Spinal cord (tissue), 10 donors: ENCODE data around the gene IDNK. TPM values are rescaled to one million over a fixed set of nuclear protein-coding genes. Genes with fewer than 3 reads are reported as not detected.
"Not testable (repeated sequence)": the region's sequence is repeated elsewhere in the genome, so short reads cannot be mapped to it uniquely, and the experiment has no call there.

ENCODE experiments used
- DNase-seq, 6 donors: peaks; one replicate each; pipeline versions ENCODE4 v3.0.0 to v3.0.0-alpha.2; 2013 to 2015; ENCODE audit warnings: low spot score in 6 of 6, low read depth in 4 of 6
- H3K27ac ChIP-seq: one replicate; pipeline ENCODE4 v1.5.1; 2013; ENCODE audit warnings: low read depth, low read length, control low read depth
- H3K27me3 ChIP-seq: one replicate; pipeline ENCODE4 v1.6.1; 2013; ENCODE audit warnings: low read length; ENCODE audit not compliant: control insufficient read depth, insufficient read depth
- H3K36me3 ChIP-seq: one replicate; pipeline ENCODE4 v1.6.1; 2013; ENCODE audit warnings: low read length; ENCODE audit not compliant: control insufficient read depth, insufficient read depth
- H3K4me1 ChIP-seq: one replicate; pipeline ENCODE4 v1.6.1; 2013; ENCODE audit warnings: low read length; ENCODE audit not compliant: control insufficient read depth, insufficient read depth
- H3K4me3 ChIP-seq: one replicate; pipeline ENCODE4 v1.5.1; 2013; ENCODE audit warnings: low read depth, low read length, control low read depth
- H3K9me3 ChIP-seq: one replicate; pipeline ENCODE4 v1.6.1; 2013; ENCODE audit warnings: low read length; ENCODE audit not compliant: control insufficient read depth, insufficient read depth
- WGBS: methylation state at CpG from one replicate; pipeline ENCODE4 v1.1.5; 2013; ENCODE audit warnings: missing lambda C conversion rate; ENCODE audit not compliant: insufficient coverage; 5-methylcytosine and 5-hydroxymethylcytosine counted together
- polyA plus RNA-seq, 2 donors: library from polyadenylated mRNA; unstranded; fragments of 120-200 nt; gene quantifications; one replicate each; pipeline ENCODE4 v1.2.1, GENCODE V29; 2013; ENCODE audit not compliant: insufficient read length in 2 of 2
- total RNA-seq, 2 donors: library from RNA; depleted of rRNA in 1 of 2; stranded (reverse); fragments of 120-200 nt in 1 of 2; fragments of >200 nt in 1 of 2; gene quantifications; one replicate each; pipeline versions ENCODE4 v1.2.3 to v1.2.4, GENCODE V29; 2013 to 2014
- donor health status: healthy.

The IDNK gene
- total and polyA plus RNA-seq, 4 donors: 5.6 to 12.4 (median 10.8) TPM

DNA sequence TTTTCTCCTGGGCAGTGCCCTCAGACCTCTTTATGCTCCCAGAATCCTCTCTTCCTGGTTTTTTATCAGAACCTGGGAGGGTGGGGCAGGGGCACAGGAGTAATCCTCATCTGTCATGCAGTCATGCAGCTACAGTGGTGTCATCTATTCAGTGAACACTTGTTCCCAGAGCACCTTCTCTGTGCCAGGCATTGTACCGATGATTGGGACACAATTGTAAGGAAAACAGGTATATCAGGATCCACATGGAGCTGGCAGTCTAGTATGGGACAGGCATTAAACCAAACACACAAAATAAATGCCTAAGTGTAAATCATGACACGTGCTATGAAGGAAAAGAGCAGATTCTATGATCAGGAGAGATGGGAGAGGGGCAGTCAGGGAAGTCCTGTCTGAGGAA is 21.5 kb upstream of the IDNK start:
- Histone ChIP-seq H3K27me3 (no peaks in the 10 kb centered on the region), H3K4me1 (no peaks in the 10 kb centered on the region), H3K9me3 (no peaks in the 10 kb centered on the region), H3K4me3 (no peak overlapping the region), H3K27ac (no peak overlapping the region), H3K36me3 (no peaks in the 10 kb centered on the region)
- WGBS: 50% methylated on average over 1 of the region's 2 CpGs
- DNase-seq: no peak

GRCh38 chr9:83607620-83608019 is 15.3 kb upstream of the IDNK start:
- not testable (repeated sequence) for H3K9me3 ChIP-seq, H3K4me3 ChIP-seq, DNase-seq, H3K4me1 ChIP-seq, H3K27me3 ChIP-seq, H3K36me3 ChIP-seq, H3K27ac ChIP-seq
- no CpG with 5 or more reads among the region's 3 CpGs for WGBS

GRCh38 chr9:83613298-83613697 is 9.6 kb upstream of the IDNK start:
- not testable (repeated sequence) for H3K27ac ChIP-seq, H3K27me3 ChIP-seq, H3K4me1 ChIP-seq, H3K36me3 ChIP-seq, H3K9me3 ChIP-seq, H3K4me3 ChIP-seq, DNase-seq
- whole genome bisulfite sequencing: 100% methylated on average over 2 of the region's 3 CpGs

GRCh38 chr9:83617299-83617698 is 5.6 kb upstream of the IDNK start:
- Histone ChIP-seq H3K4me1 (no peaks in the 10 kb centered on the region), H3K27me3 (no peaks in the 10 kb centered on the region), H3K36me3 (no peaks in the 10 kb centered on the region), H3K27ac (no peak overlapping the region), H3K4me3 (no peak overlapping the region), H3K9me3 (no peaks in the 10 kb centered on the region)
- WGBS: no CpG with 5 or more reads among the region's 1 CpG
- DNase-seq: no peak

GRCh38 chr9:83620841-83621636 is 1.9 kb upstream of the IDNK start:
- Histone ChIP-seq H3K27me3 (no peaks in the 10 kb centered on the region), H3K4me1 (peaks cover 4% of the 10 kb centered on the region), H3K36me3 (no peaks in the 10 kb centered on the region), H3K27ac (no peak overlapping the region), H3K4me3 (no peak overlapping the region), H3K9me3 (no peaks in the 10 kb centered on the region)
- DNase-seq: peak in 2 of 6 donors; percentile 61 to 79
- 23% methylated on average over 4 of the region's 7 CpGs for WGBS

GRCh38 chr9:83622433-83622938 is 457 bp upstream of the IDNK start:
- peak in 1 of 6 donors; percentile 21 for DNase-seq
- WGBS: 7% methylated on average over 13 of the region's 21 CpGs
- H3K27ac ChIP-seq: peak overlapping the region; percentile 80

GRCh38 chr9:83623679-83624076 is 735 bp downstream of the IDNK start:
- H3K27me3 ChIP-seq: no peaks in the 10 kb centered on the region
- peak overlapping the region; percentile 80 for H3K27ac ChIP-seq
- peak in 2 of 6 donors; percentile 20 to 35 for DNase-seq
- no CpG with 5 or more reads among the region's 5 CpGs for WGBS
- peaks cover 4% of the 10 kb centered on the region for H3K4me1 ChIP-seq
- no peaks in the 10 kb centered on the region for H3K36me3 ChIP-seq
- no peaks in the 10 kb centered on the region for H3K9me3 ChIP-seq
- peak overlapping the region; percentile 59 for H3K4me3 ChIP-seq

More at GRCh38 chr9:83622433-83622938, 457 bp upstream of the IDNK start:
- H3K4me3 ChIP-seq: peak overlapping the region; percentile 59
- no peaks in the 10 kb centered on the region for H3K36me3 ChIP-seq
- H3K27me3 ChIP-seq: no peaks in the 10 kb centered on the region
- peaks cover 4% of the 10 kb centered on the region for H3K4me1 ChIP-seq
- no peaks in the 10 kb centered on the region for H3K9me3 ChIP-seq

DNA sequence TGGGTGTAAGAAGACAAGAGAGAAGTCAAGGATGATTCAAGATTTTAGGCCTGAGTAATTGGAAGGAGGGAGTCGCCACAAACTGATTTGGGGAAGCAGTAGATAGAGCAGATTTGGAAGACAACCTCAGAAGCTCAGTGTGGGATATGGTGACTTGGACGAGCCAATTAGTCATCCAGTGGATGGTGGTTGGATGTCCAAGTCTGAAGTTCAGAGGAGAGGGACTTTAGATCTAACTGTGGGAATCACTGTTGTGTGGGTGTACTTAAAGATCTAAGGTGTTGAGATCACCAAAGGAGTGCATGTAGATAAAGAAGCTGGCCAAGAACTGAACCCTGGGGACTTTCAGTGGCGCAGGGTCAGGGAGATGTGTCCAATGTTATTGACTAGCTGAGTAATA is 2.2 kb downstream of the IDNK start:
- WGBS: 100% methylated on average over 2 of the region's 3 CpGs
- Histone ChIP-seq H3K27me3 (no peaks in the 10 kb centered on the region), H3K9me3 (no peaks in the 10 kb centered on the region), H3K4me3 (no peak overlapping the region), H3K36me3 (peaks cover 5% of the 10 kb centered on the region), H3K4me1 (peaks cover 4% of the 10 kb centered on the region), H3K27ac (no peak overlapping the region)
- DNase-seq: no peak

GRCh38 chr9:83628540-83628939 is 5.6 kb downstream of the IDNK start:
- Histone ChIP-seq H3K9me3 (no peaks in the 10 kb centered on the region), H3K27ac (no peak overlapping the region), H3K27me3 (no peaks in the 10 kb centered on the region), H3K4me3 (no peak overlapping the region), H3K36me3 (peaks cover 5% of the 10 kb centered on the region), H3K4me1 (peaks cover 8% of the 10 kb centered on the region)
- WGBS: 100% methylated on average over 4 of the region's 5 CpGs
- DNase-seq: no peak
